Chondrocyte (in vitro differentiated cells): Measurements from ENCODE around the gene IFIT1. TPM values are rescaled to one million over a fixed set of nuclear protein-coding genes. Genes with fewer than 3 reads are reported as not detected.

ENCODE experiments used
- DNase-seq: peaks from one replicate; pipeline ENCODE4 v3.0.0; 2021; ENCODE audit warnings: mixed read lengths, low spot score
- H3K27ac Mint-ChIP-seq: one replicate; pipeline ENCODE4 v1.8.0; 2021; ENCODE audit warnings: mild to moderate bottlenecking, moderate library complexity, mixed read lengths; ENCODE audit not compliant: unreplicated experiment
- H3K27me3 Mint-ChIP-seq: 2 replicates; pipeline ENCODE4 v1.8.0; 2021; ENCODE audit warnings: low read depth, mixed read lengths
- H3K36me3 Mint-ChIP-seq: 2 replicates; pipeline ENCODE4 v1.8.0; 2021; ENCODE audit warnings: low read depth, mixed read lengths
- H3K4me1 Mint-ChIP-seq: 2 replicates; pipeline ENCODE4 v1.8.0; 2021; ENCODE audit warnings: low read depth, mild to moderate bottlenecking, mixed read lengths
- H3K4me3 Mint-ChIP-seq: one replicate; pipeline ENCODE4 v1.8.0; 2021; ENCODE audit warnings: mild to moderate bottlenecking, moderate library complexity, mixed read lengths; ENCODE audit not compliant: unreplicated experiment
- H3K9me3 Mint-ChIP-seq: 2 replicates; pipeline ENCODE4 v1.8.0; 2021; ENCODE audit warnings: low read depth, mixed read lengths
- total RNA-seq: library from RNA; stranded (reverse); gene quantifications from 3 replicates; pipeline ENCODE4 v1.2.1, GENCODE V29; 2021
- TF ChIP-seq, protein P1 (sequence below): fragments of 200-600 bp; sonication (generic); IDR thresholded peaks from 2 replicates; pipeline ENCODE4 v1.5.0; 2021; ENCODE audit warnings: antibody characterized with exemption, mild to moderate bottlenecking, moderate library complexity

Gene IFIT1
- total RNA-seq, 1 donor from 2014 or later = 2.0 TPM

DNA sequence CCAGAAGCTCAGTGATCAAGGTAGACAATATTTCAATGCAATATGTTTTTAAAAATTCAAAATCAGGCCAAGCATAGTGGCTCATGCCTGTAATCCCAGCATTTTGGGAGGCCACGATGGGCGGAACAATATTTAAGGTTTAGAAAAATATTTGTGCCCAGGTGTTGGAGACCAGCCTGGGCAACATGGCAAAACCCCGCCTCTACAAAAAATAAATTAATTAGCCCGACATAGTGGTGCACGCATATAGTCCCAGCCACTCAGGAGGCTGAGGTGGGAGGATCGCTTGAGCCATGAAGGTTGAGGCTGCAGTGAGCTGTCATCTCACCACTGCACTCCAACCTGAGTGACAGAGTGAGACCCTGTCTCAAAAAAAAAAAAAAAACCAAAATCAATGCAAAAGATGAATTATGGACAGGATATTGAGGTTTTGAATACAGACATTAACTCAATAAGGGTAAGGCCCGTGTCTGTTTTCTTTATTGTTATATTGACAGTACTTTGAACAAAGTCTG is 21.0 kb downstream of the IFIT1 start:
- TF ChIP-seq, protein P1, sequence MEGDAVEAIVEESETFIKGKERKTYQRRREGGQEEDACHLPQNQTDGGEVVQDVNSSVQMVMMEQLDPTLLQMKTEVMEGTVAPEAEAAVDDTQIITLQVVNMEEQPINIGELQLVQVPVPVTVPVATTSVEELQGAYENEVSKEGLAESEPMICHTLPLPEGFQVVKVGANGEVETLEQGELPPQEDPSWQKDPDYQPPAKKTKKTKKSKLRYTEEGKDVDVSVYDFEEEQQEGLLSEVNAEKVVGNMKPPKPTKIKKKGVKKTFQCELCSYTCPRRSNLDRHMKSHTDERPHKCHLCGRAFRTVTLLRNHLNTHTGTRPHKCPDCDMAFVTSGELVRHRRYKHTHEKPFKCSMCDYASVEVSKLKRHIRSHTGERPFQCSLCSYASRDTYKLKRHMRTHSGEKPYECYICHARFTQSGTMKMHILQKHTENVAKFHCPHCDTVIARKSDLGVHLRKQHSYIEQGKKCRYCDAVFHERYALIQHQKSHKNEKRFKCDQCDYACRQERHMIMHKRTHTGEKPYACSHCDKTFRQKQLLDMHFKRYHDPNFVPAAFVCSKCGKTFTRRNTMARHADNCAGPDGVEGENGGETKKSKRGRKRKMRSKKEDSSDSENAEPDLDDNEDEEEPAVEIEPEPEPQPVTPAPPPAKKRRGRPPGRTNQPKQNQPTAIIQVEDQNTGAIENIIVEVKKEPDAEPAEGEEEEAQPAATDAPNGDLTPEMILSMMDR = no peak
- H3K27ac Mint-ChIP-seq = peak overlapping the region; percentile 94
- no peaks in the 10 kb centered on the region for H3K27me3 Mint-ChIP-seq
- H3K36me3 Mint-ChIP-seq = peaks cover 4% of the 10 kb centered on the region
- no peaks in the 10 kb centered on the region for H3K9me3 Mint-ChIP-seq
- DNase-seq = no peak
- peak overlapping the region; percentile 79 for H3K4me3 Mint-ChIP-seq
- H3K4me1 Mint-ChIP-seq = peaks cover 22% of the 10 kb centered on the region

DNA sequence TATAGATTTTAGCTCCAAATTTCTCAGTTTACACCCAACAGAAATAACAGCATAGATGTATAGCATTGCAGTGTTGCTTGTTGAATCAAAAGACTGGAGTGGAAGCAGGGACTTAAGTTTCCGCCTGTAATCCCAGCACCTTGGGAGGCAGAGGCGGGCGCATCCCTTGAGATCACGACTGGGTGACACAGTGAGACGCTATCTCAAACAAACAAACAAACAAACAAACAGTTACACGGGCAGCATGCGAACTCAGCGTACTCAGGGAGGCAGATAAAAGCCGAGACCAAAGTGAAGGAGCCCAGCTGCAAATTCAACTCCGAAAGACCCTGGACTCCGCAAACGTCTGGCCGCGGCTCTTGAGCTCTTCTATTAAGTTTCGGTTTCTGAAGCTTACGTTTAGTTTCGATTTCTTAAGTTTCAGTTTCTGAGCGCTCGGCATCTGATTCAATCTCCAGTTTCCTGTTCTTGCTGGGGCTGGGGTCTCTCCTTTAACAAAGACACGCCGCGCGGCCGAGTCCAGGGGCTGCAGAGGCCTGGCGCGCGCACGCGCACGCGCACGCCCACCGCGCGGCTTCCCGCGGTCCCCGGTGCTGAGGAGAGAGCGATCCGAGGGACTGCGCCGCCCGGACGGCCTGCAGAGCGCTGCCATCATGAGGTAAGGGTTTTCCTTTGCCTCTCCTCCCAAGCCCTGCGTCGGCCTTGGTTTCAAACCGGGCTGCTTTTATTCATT is 21.9 kb downstream of the IFIT1 start, which contains the start of gene IFIT5:
TSS of gene IFIT5 (plus strand) at position 423 of the 733 bp plus-strand sequence. CDS start at position 654, 231 bp downstream.
- H3K27ac Mint-ChIP-seq = peak within 1 kb of the TSS; percentile 95
- H3K27me3 Mint-ChIP-seq = no peaks in the 10 kb centered on the region
- DNase-seq = no peak
- H3K36me3 Mint-ChIP-seq = peaks cover 4% of the 10 kb centered on the region
- TF ChIP-seq, protein P1 = peak; percentile 51
- peaks cover 22% of the 10 kb centered on the region for H3K4me1 Mint-ChIP-seq
- peak within 1 kb of the TSS; percentile 79 for H3K4me3 Mint-ChIP-seq
- no peaks in the 10 kb centered on the region for H3K9me3 Mint-ChIP-seq

DNA sequence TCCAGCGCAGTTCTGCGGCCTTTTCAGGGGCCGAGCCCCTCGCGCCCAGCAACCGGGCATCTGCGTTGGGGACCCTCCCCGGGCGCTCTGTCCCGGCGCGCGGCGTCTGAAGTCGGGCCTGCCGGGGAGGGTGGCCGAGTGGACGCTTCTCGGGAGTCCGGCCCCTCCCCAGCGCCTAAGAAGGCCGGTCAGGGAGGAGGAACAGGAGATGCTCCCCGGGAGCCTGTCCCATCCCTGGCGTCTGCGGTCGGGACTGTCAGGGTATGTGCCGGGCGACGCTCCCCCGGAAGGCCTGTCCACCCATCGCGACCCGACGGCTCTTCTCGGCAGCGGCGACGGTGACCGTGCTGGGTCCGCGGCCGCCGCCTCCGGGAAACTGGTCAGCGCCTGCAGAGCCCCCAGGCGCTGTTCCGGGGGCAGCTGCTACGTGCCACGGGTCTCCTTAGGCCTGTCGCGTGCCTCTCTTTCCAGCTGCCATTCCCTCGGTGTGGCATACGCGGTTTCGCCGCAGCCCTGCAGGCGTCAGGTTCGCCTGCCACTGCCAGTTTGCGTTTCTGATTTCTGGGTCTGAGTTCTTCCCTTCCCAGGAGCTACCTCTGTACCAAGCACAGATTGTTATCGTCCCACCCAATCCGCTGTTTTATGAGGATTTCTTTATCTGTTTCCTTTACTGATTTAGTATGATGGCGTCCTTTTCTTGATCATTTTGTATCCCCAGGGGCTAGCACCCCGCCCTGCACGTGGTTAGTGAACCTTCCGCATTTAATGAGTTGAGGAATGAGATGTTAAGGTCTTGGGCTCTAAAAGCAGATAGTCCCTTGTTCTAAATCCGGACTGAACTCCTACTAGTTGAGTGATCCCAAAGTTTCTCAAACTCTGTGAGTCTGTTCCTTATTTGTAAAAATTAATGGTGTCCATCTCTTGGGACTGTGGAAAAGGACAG is 22.7 kb downstream of the IFIT1 start:
- H3K9me3 Mint-ChIP-seq = no peaks in the 10 kb centered on the region
- H3K27me3 Mint-ChIP-seq = no peaks in the 10 kb centered on the region
- H3K27ac Mint-ChIP-seq = peak overlapping the region; percentile 95
- no peak for DNase-seq
- peak overlapping the region; percentile 79 for H3K4me3 Mint-ChIP-seq
- H3K36me3 Mint-ChIP-seq = peaks cover 4% of the 10 kb centered on the region
- TF ChIP-seq, protein P1 = peak; percentile 38
- H3K4me1 Mint-ChIP-seq = peaks cover 26% of the 10 kb centered on the region

DNA sequence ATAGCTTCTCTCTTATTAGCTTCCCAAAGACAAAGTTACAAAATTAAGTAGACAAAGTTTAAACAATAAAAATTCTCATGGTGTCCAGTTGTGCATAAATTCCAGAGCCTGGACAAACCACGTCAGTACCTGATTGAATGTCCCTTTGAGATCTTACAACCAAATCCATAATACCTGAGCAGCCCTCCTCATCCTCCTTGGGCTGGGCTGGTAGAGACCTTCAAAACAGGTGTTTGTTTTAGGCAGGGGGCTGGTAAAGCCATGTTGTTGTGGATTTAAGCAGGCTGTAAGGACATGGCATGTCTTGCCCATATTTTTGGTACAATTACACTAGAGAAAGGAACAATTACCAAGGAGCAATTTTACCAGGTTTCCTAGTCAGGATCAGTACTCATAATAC is 24.0 kb downstream of the IFIT1 start:
- H3K27me3 Mint-ChIP-seq = no peaks in the 10 kb centered on the region

More for the DNA sequence above, 24.0 kb downstream of the IFIT1 start:
- Mint-ChIP-seq H3K4me1 (peaks cover 26% of the 10 kb centered on the region), H3K4me3 (no peak overlapping the region), H3K27ac (no peak overlapping the region), H3K36me3 (peaks cover 4% of the 10 kb centered on the region), H3K9me3 (no peaks in the 10 kb centered on the region)
- DNase-seq = no peak
- TF ChIP-seq, protein P1 = no peak
